ENCODE results near the gene HNRNPDL.
A peak's percentile ranks its signal among the peaks of the same experiment; 100 is the strongest.

The HNRNPDL gene

DNA sequence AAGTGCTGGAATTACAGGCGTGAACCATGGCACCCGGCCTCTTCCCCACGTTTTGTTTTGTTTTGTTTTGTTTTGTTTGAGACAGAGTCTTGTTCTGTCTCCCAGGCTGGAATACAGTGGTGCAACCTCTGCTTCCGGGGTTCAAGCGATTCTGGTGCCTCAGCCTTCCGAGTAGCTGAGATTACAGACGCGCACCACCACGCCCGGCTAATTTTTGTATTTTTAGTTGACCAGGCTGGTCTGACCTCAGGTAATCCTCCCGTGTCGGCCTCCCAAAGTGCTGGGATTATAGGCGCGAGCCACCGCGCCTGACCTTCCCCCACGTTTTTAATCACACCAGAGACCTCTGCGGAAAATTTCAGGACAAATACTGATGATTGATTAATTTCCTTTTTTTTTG, 2.3 kb upstream of the HNRNPDL start:
- Histone ChIP-seq H3K27me3 (ENCODE audit: insufficient read depth, poor library complexity, severe bottlenecking) (no peaks in the 10 kb centered on the region), H3K27ac (replicated peaks) (peak overlapping the region; percentile 32), H3K4me3 (replicated peaks; ENCODE audit: insufficient read depth, low read length) (peak overlapping the region; percentile 93)
- DNase-seq (ENCODE audit: low read depth in 1 of 2, low spot score in 1 of 2) = peak in 1 of 2 experiments; percentile 38
- no peak for TF ChIP-seq GABPA (IDR thresholded peaks at IDR 0.05; ENCODE audit: low read depth)
- TF ChIP-seq, protein P1, sequence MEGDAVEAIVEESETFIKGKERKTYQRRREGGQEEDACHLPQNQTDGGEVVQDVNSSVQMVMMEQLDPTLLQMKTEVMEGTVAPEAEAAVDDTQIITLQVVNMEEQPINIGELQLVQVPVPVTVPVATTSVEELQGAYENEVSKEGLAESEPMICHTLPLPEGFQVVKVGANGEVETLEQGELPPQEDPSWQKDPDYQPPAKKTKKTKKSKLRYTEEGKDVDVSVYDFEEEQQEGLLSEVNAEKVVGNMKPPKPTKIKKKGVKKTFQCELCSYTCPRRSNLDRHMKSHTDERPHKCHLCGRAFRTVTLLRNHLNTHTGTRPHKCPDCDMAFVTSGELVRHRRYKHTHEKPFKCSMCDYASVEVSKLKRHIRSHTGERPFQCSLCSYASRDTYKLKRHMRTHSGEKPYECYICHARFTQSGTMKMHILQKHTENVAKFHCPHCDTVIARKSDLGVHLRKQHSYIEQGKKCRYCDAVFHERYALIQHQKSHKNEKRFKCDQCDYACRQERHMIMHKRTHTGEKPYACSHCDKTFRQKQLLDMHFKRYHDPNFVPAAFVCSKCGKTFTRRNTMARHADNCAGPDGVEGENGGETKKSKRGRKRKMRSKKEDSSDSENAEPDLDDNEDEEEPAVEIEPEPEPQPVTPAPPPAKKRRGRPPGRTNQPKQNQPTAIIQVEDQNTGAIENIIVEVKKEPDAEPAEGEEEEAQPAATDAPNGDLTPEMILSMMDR (IDR thresholded peaks at IDR 0.05; ENCODE audit: insufficient read depth, low read length) = no peak
- TF ChIP-seq POLR2AphosphoS5 (IDR thresholded peaks at IDR 0.05; ENCODE audit: low read depth) = no peak
- TF ChIP-seq SPI1 (IDR thresholded peaks at IDR 0.05; ENCODE audit: borderline replicate concordance, low read depth) = no peak
- TF ChIP-seq, protein P2, sequence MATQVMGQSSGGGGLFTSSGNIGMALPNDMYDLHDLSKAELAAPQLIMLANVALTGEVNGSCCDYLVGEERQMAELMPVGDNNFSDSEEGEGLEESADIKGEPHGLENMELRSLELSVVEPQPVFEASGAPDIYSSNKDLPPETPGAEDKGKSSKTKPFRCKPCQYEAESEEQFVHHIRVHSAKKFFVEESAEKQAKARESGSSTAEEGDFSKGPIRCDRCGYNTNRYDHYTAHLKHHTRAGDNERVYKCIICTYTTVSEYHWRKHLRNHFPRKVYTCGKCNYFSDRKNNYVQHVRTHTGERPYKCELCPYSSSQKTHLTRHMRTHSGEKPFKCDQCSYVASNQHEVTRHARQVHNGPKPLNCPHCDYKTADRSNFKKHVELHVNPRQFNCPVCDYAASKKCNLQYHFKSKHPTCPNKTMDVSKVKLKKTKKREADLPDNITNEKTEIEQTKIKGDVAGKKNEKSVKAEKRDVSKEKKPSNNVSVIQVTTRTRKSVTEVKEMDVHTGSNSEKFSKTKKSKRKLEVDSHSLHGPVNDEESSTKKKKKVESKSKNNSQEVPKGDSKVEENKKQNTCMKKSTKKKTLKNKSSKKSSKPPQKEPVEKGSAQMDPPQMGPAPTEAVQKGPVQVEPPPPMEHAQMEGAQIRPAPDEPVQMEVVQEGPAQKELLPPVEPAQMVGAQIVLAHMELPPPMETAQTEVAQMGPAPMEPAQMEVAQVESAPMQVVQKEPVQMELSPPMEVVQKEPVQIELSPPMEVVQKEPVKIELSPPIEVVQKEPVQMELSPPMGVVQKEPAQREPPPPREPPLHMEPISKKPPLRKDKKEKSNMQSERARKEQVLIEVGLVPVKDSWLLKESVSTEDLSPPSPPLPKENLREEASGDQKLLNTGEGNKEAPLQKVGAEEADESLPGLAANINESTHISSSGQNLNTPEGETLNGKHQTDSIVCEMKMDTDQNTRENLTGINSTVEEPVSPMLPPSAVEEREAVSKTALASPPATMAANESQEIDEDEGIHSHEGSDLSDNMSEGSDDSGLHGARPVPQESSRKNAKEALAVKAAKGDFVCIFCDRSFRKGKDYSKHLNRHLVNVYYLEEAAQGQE (IDR thresholded peaks at IDR 0.05; ENCODE audit: insufficient replicate concordance, low read depth) = no peak

GRCh38 chr4:82431831-82432230, 1.6 kb upstream of the HNRNPDL start:
- DNase-seq (ENCODE audit: low read depth in 1 of 2, low spot score in 1 of 2) = no peak
- H3K27me3 ChIP-seq (ENCODE audit: insufficient read depth, poor library complexity, severe bottlenecking) = no peaks in the 10 kb centered on the region
- TF ChIP-seq, protein P1 (IDR thresholded peaks at IDR 0.05; ENCODE audit: insufficient read depth, low read length) = no peak
- TF ChIP-seq GABPA (IDR thresholded peaks at IDR 0.05; ENCODE audit: low read depth) (no peak), SPI1 (IDR thresholded peaks at IDR 0.05; ENCODE audit: borderline replicate concordance, low read depth) (no peak), POLR2AphosphoS5 (IDR thresholded peaks at IDR 0.05; ENCODE audit: low read depth) (no peak)
- TF ChIP-seq, protein P2 (IDR thresholded peaks at IDR 0.05; ENCODE audit: insufficient replicate concordance, low read depth) = no peak
- peak overlapping the region; percentile 93 for H3K4me3 ChIP-seq (replicated peaks; ENCODE audit: insufficient read depth, low read length)
- H3K27ac ChIP-seq (replicated peaks) = peak overlapping the region; percentile 99

GRCh38 chr4:82430964-82431745, 893 bp upstream of the HNRNPDL start:
- peak overlapping the region; percentile 99 for H3K27ac ChIP-seq (replicated peaks)

More at GRCh38 chr4:82430964-82431745, 893 bp upstream of the HNRNPDL start:
- TF ChIP-seq GABPA (IDR thresholded peaks at IDR 0.05; ENCODE audit: low read depth) = 0 out of 2 replicates have a peak, but pooled peaks have one; percentile 56
- TF ChIP-seq, protein P1 (IDR thresholded peaks at IDR 0.05; ENCODE audit: insufficient read depth, low read length) = no peak
- DNase-seq (ENCODE audit: low read depth in 1 of 2, low spot score in 1 of 2) = peak in 1 of 2 experiments; percentile 27
- Histone ChIP-seq H3K4me3 (replicated peaks; ENCODE audit: insufficient read depth, low read length) (peak overlapping the region; percentile 93), H3K27me3 (ENCODE audit: insufficient read depth, poor library complexity, severe bottlenecking) (no peaks in the 10 kb centered on the region)

Data from HL-60 (cell line).